Subcutaneous abdominal adipose tissue (tissue), 5 donors: Measurements from ENCODE around the gene CUX1.

Source experiments
- H3K27ac ChIP-seq: one replicate; pipeline ENCODE4 v1.7.0; 2013; ENCODE audit warnings: low read depth, mild to moderate bottlenecking, inconsistent platforms, low read length, moderate library complexity
- H3K27me3 ChIP-seq, 5 donors: one replicate each; pipeline ENCODE4 v1.7.0; 2013; ENCODE audit warnings: low read length in 5 of 5, inconsistent platforms in 1 of 5; ENCODE audit not compliant: control insufficient read depth in 5 of 5, insufficient read depth in 4 of 5
- H3K36me3 ChIP-seq, 5 donors: one replicate each; pipeline ENCODE4 v1.7.0; 2013; ENCODE audit warnings: low read length in 5 of 5; ENCODE audit not compliant: control insufficient read depth in 5 of 5, insufficient read depth in 5 of 5
- H3K4me1 ChIP-seq, 5 donors: one replicate each; pipeline ENCODE4 v1.7.0; 2013; ENCODE audit warnings: low read length in 5 of 5, mild to moderate bottlenecking in 3 of 5, moderate library complexity in 1 of 5; ENCODE audit not compliant: control insufficient read depth in 5 of 5, insufficient read depth in 5 of 5
- H3K4me3 ChIP-seq, 5 donors: one replicate each; pipeline ENCODE4 v1.7.0; 2013; ENCODE audit warnings: low read length in 5 of 5, low read depth in 1 of 5
- H3K9ac ChIP-seq, 5 donors: one replicate each; pipeline ENCODE4 v1.7.0; 2013; ENCODE audit warnings: low read length in 5 of 5, mild to moderate bottlenecking in 4 of 5, moderate library complexity in 3 of 5
- H3K9me3 ChIP-seq, 5 donors: one replicate each; pipeline ENCODE4 v1.7.0; 2013; ENCODE audit warnings: low read length in 5 of 5; ENCODE audit not compliant: control insufficient read depth in 5 of 5
- donor health status: healthy.
- donor health status: healthy.
- donor health status: healthy.
- donor health status: healthy.
- donor health status: healthy.

Gene CUX1

DNA sequence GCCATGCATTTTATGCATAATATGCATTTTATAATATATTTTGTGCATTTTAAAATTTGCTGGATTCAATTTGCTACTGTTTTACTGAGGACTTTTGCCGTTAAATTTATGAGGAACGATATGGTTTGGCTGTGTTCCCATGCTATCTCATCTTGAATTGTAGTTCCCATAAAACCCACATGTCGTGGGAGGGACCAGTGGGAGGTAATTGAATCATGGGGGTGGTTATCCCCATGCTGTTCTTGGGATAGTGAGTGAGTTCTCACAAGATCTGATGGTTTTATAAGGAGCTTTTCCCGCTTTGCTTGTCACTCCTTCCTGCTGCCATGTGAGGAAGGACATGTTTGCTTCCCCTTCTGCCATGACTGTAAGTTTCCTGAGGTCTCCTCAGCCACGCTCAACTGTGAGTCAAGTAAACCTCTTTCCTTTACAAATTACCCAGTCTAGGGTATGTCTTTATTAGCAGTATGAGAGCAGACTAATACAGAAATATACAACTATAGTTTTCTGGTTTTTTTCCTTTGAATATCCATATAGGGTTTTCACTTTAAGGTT lies 267.9 kb downstream of the CUX1 start:
- peaks cover 0 to 13% (median 5%) of the 10 kb centered on the region in 5 donors for H3K9me3 ChIP-seq
- no peaks in the 10 kb centered on the region for H3K27me3 ChIP-seq
- no peaks in the 10 kb centered on the region for H3K4me1 ChIP-seq
- H3K4me3 ChIP-seq = no peak overlapping the region
- H3K36me3 ChIP-seq = peaks cover 0 to 8% (median 4%) of the 10 kb centered on the region in 5 donors
- no peak overlapping the region for H3K9ac ChIP-seq
- H3K27ac ChIP-seq = no peak overlapping the region

DNA sequence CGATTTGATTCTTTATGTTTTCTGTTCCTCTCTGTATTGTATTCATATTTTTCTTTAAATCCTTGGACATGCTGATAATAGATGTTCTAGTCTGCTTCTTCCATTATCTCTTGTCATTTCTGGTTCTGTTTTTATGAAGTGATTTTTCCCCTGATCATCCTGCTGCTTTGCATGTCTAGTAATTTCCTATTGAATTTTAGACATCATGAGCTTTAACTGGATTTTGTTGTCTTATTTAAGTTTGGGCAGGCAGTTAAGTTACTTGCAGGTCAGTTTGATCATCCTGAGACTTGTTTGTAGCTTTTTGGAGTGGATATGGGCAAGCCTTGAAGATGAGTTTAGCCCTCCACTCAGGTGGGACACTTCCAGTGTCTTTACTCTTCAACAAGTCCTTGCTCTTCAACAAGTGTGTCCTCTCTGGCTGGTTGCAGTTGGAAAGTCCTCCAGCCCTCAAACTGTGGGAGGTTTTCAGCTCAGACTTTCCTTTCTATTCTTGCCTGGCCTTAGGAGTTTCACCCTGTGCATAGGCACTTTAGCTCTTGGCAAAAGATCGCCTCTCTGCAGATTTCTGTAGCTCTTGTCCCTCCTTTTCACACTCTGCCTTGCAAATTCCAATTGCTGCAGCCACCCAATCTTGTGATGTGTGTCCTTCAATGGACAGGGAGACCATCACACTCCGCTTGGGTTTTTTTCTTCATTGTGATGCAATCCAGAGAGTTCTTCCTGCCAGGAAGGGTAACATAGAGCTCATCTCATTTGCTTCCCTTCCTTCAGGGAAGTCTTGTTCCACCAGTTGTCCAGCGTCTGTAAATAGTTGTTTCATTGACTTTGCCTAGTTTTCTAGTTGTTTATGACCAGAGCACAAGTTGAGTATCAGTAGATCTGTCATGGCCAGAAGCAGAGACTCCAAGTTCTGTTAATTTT lies 272.0 kb downstream of the CUX1 start:
- Histone ChIP-seq H3K27me3 (no peaks in the 10 kb centered on the region), H3K36me3 (no peaks in the 10 kb centered on the region), H3K4me1 (peaks cover 0 to 8% (median 2%) of the 10 kb centered on the region in 5 donors), H3K9ac (no peak overlapping the region), H3K27ac (no peak overlapping the region), H3K9me3 (peaks cover 0 to 13% (median 5%) of the 10 kb centered on the region in 5 donors), H3K4me3 (no peak overlapping the region)

DNA sequence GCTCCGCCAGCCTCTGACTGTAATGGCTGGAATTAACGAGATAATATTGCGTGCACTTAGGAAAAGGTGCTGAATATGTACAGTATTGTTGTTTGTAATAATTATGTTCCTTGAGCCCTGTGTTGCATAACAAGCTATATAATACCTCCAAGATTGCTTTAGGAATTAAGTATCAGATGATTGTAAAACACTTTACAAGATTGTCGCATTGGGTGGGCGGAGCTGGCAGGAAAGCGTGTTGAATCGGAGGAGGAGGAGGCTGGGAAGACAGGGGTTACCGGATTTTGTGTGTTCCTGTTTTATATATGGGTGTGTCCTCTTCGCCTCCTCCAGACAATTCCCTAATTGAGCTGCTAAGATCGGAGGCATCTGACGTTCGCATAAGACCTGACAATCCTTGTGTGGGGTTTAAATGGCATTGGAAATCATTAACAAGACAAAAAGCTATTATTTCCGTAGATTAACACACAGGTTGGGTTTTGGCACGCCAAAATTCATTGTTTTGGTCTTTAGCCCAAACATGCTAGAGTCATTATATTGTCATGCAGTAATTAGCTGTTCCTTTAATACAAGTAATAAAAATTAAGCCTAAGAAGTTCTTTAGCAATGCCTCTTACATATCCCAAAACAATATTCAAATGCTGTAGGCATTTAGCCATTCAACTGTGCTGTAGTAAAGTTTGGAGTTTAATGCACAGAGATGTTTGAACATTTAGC lies 276.3 kb downstream of the CUX1 start:
- H3K4me3 ChIP-seq = no peak overlapping the region
- peaks cover 0 to 8% (median 2%) of the 10 kb centered on the region in 5 donors for H3K4me1 ChIP-seq
- no peak overlapping the region for H3K9ac ChIP-seq
- no peaks in the 10 kb centered on the region for H3K27me3 ChIP-seq
- H3K27ac ChIP-seq = no peak overlapping the region
- peaks cover 0 to 7% (median 5%) of the 10 kb centered on the region in 5 donors for H3K9me3 ChIP-seq
- H3K36me3 ChIP-seq = peaks cover 0 to 10% (median 6%) of the 10 kb centered on the region in 5 donors

DNA sequence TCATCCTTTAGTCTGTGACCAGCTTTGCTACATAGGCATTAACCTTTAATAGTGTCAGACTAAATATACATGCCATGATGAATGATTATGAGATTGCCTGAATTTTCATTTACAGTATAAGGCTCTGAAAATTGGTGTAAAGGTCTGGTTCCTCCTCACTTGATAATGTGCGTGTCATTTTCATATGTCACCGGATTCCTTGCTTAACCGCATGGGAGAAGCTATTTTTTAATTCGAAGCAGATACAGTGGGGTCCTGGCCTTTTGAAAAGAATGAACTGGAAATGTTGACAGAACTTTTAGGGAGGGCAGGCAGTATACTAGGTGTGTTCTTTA lies 276.9 kb downstream of the CUX1 start:
- H3K9ac ChIP-seq = no peak overlapping the region
- H3K27me3 ChIP-seq = no peaks in the 10 kb centered on the region
- no peak overlapping the region for H3K4me3 ChIP-seq
- no peak overlapping the region for H3K27ac ChIP-seq
- H3K4me1 ChIP-seq = peaks cover 0 to 8% (median 2%) of the 10 kb centered on the region in 5 donors
- peaks cover 0 to 5% (median 3%) of the 10 kb centered on the region in 5 donors for H3K9me3 ChIP-seq
- H3K36me3 ChIP-seq = peaks cover 0 to 13% (median 9%) of the 10 kb centered on the region in 5 donors

DNA sequence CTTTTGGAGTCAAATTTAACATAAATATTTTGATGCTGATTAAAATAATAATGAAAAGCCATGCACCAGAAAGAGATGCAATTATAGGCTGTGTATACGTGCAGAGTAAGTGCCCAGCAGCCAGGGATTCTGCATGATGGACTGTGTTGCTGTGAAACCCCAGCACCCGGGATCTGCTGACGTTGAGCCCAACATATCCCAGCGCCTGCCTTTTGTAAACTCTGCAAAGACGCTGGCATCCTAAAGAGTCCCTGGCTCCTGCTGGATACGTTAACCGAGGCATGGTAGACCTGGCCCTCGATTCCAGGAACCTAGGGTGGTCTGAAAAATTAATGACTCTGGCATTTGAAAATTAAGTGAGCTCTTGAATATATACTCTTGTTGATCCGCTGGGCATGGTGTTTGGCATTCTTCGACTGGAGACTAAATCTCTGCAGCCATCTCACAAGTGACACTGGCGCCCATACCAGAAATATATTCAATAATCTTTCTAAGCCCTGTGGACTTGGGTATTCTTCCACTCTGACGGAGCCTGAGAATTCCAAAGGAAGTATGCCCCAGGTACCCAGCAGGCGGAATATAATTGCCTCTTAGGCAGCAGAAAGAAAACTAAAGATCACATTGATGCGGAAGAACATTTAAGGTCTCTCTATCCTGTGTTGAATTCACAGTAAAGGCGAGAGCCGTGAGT lies 278.0 kb downstream of the CUX1 start:
- H3K4me3 ChIP-seq = no peak overlapping the region

DNA sequence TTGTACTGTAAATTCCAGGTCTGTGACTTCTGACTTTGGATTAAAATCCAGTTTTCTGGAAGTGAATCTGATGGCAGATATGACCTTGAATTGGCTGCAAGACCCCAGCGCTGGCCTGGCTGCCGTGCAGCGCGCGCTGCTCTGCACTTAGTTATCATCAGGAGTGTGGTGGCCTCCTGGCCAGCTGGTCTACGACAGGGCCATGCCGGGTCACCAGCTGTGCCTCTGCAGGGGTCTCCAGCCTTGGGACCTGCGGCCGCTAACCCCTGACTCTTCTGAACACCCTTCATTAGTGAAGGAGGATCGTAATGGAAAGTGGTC lies 278.5 kb downstream of the CUX1 start:
- peaks cover 0 to 8% (median 2%) of the 10 kb centered on the region in 5 donors for H3K4me1 ChIP-seq
- H3K9ac ChIP-seq = no peak overlapping the region
- H3K27me3 ChIP-seq = no peaks in the 10 kb centered on the region
- H3K27ac ChIP-seq = no peak overlapping the region
- H3K36me3 ChIP-seq = peaks cover 0 to 16% (median 15%) of the 10 kb centered on the region in 5 donors
- H3K9me3 ChIP-seq = no peaks in the 10 kb centered on the region
- H3K4me3 ChIP-seq = no peak overlapping the region

More for the DNA sequence above, 278.0 kb downstream of the CUX1 start:
- H3K36me3 ChIP-seq = peaks cover 0 to 13% (median 13%) of the 10 kb centered on the region in 5 donors
- no peaks in the 10 kb centered on the region for H3K27me3 ChIP-seq
- no peak overlapping the region for H3K27ac ChIP-seq
- H3K4me1 ChIP-seq = peaks cover 0 to 8% (median 2%) of the 10 kb centered on the region in 5 donors
- H3K9me3 ChIP-seq = no peaks in the 10 kb centered on the region
- H3K9ac ChIP-seq = no peak overlapping the region

DNA sequence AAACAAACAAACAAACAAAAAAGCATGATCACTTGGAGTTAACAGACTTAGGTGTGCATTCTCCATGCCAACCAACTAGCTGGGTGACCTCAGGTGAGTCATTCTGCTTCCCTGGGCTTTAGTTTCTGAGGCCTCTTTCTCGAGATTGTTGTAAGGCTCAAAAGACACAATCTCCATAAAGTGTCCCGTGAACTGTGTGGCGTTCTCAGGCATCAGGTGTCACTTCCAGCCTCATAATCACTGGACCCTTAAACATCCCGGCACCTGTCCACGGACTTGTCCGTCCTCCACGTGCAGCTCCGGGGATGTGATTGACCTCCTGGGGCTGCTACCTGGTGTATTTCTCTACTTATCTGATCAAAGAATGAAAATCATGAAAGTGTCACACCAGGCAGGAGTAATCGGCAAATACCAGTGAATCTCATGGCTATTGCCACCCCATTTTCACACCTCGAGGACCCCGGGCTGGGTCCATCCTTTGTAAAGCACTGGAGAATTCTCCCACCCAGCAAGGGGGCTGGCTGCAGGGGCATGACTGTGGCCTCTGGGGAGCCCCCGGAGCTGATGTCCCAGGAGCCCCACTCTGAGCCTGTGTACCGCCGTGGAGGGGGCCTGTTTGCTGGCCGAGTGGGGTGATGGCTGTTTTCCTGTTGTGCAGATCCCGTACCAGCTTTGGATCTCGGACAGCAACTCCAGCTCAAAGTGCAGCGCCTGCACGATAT lies 279.4 kb downstream of the CUX1 start:
- H3K27me3 ChIP-seq = no peaks in the 10 kb centered on the region
- no peak overlapping the region for H3K9ac ChIP-seq
- H3K4me1 ChIP-seq = peaks cover 0 to 8% (median 2%) of the 10 kb centered on the region in 5 donors
- no peak overlapping the region for H3K27ac ChIP-seq
- peaks cover 0 to 22% (median 20%) of the 10 kb centered on the region in 5 donors for H3K36me3 ChIP-seq
- no peaks in the 10 kb centered on the region for H3K9me3 ChIP-seq
- no peak overlapping the region for H3K4me3 ChIP-seq

DNA sequence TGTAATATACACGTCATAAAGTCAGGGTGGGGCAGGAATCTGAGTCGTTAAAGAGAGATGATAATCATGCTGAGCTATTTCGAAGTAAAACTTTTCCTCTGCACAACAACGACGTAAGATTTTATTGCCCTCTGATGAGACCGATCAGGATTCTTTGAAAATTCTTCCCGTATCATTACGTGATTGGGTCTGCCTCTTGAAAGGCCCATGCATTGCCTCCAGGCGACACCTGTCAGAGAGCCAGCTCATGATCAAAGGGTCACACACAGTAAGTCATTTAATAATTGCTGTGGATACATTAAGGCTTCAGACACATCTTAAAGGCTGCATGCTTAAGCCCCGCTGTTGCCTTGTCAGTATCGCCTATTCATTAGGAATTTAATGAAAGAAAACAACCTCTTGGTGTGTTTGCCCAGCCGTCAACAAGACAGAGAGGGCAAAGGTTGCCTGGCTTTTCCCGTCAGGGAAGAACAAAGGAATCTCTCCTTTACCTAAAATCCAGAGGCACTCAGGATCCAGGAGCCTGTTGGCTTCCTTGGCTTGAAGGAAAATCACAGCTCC lies 280.3 kb downstream of the CUX1 start:
- H3K9ac ChIP-seq = no peak overlapping the region
- H3K27me3 ChIP-seq = no peaks in the 10 kb centered on the region
- no peaks in the 10 kb centered on the region for H3K9me3 ChIP-seq
- no peak overlapping the region for H3K27ac ChIP-seq
- H3K36me3 ChIP-seq = peaks cover 0 to 30% (median 23%) of the 10 kb centered on the region in 5 donors
- H3K4me1 ChIP-seq = peaks cover 0 to 8% (median 2%) of the 10 kb centered on the region in 5 donors
- H3K4me3 ChIP-seq = no peak overlapping the region

DNA sequence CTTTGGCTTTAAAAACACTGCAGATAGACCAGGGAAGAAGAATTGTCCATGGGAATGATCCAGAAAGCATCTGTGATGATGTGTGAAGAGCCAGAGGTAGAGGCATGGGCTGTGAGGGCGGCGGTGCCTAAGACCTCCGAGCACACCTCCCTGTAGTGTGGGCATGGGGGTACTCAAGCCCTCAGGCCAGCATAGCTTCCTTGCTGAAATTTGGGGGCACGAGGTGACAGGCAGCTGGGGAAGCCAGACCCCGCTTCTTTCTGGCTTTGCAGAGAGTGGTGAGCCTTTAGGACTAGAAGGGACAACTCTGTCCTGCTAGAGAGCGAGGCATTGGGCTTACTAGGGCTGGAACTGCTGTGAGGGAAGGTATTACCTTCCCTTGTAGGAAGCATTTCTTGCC lies 281.6 kb downstream of the CUX1 start:
- Histone ChIP-seq H3K4me3 (no peak overlapping the region), H3K9me3 (no peaks in the 10 kb centered on the region), H3K9ac (no peak overlapping the region), H3K27ac (no peak overlapping the region), H3K4me1 (peaks cover 0 to 3% (median 0%) of the 10 kb centered on the region in 5 donors), H3K36me3 (peaks cover 2 to 37% (median 29%) of the 10 kb centered on the region in 5 donors), H3K27me3 (no peaks in the 10 kb centered on the region)
